GM21717 (cell line): Measurements from ENCODE around the gene SOAT1.
A peak's percentile ranks its signal among the peaks of the same experiment; 100 is the strongest.
"Not testable (repeated sequence)": the region's sequence is repeated elsewhere in the genome, so short reads cannot be mapped to it uniquely, and the experiment has no call there.

Experiments
- ATAC-seq: cut with Tn5 transposase; IDR thresholded peaks from one replicate; pipeline ENCODE4 v1.9.1; 2021; ENCODE audit warnings: mild to moderate bottlenecking, moderate library complexity; ENCODE audit not compliant: unreplicated experiment

SOAT1 gene

GRCh38 chr1:179293340-179294327, at the start of gene SOAT1:
Gene SOAT1 (plus strand): TSS chr1:179293797. CDS start chr1:179302685, 8,888 bp downstream.
- ATAC-seq = peak; percentile 97

- ATAC-seq = peak; percentile 85
Measured at GRCh38 chr1:179245426-179245825, 48.2 kb upstream of the SOAT1 start.

- ATAC-seq = no peak
Measured at GRCh38 chr1:179247923-179248322, 45.7 kb upstream of the SOAT1 start.

GRCh38 chr1:179251675-179252074, 41.9 kb upstream of the SOAT1 start:
- no peak for ATAC-seq

- no peak for ATAC-seq
Measured at GRCh38 chr1:179252606-179253005, 41.0 kb upstream of the SOAT1 start.

- no peak for ATAC-seq
Measured at GRCh38 chr1:179253286-179253972, 40.2 kb upstream of the SOAT1 start.

- ATAC-seq = no peak
Measured at GRCh38 chr1:179262183-179262582, 31.4 kb upstream of the SOAT1 start.

- no peak for ATAC-seq
Measured at GRCh38 chr1:179263121-179263520, 30.5 kb upstream of the SOAT1 start.

GRCh38 chr1:179264507-179264906, 29.1 kb upstream of the SOAT1 start:
- ATAC-seq = no peak

GRCh38 chr1:179269071-179269470, 24.5 kb upstream of the SOAT1 start:
- no peak for ATAC-seq

- not testable (repeated sequence) for ATAC-seq
Measured at GRCh38 chr1:179274424-179274823, 19.2 kb upstream of the SOAT1 start.

GRCh38 chr1:179278920-179279319, 14.7 kb upstream of the SOAT1 start:
- ATAC-seq = no peak

GRCh38 chr1:179283992-179284391, 9.6 kb upstream of the SOAT1 start:
- ATAC-seq = no peak

- no peak for ATAC-seq
Measured at GRCh38 chr1:179287946-179288345, 5.7 kb upstream of the SOAT1 start.

GRCh38 chr1:179288977-179289376, 4.6 kb upstream of the SOAT1 start:
- no peak for ATAC-seq

GRCh38 chr1:179295164-179295755, 1.7 kb downstream of the SOAT1 start:
- ATAC-seq = no peak

GRCh38 chr1:179296356-179297104, 2.9 kb downstream of the SOAT1 start:
- no peak for ATAC-seq

GRCh38 chr1:179297105-179297378, 3.4 kb downstream of the SOAT1 start:
- no peak for ATAC-seq

- ATAC-seq = peak; percentile 73
Measured at GRCh38 chr1:179298952-179299351, 5.4 kb downstream of the SOAT1 start.

GRCh38 chr1:179300112-179300511, 6.5 kb downstream of the SOAT1 start:
- no peak for ATAC-seq

- no peak for ATAC-seq
Measured at GRCh38 chr1:179302070-179302469, 8.5 kb downstream of the SOAT1 start.
